Activated naive CD4-positive, alpha-beta T cell treated with anti-CD3 and anti-CD28 coated beads, Interleukin-2, amount 50 U/mL, for 24 hours (primary cell): ENCODE data around the gene IFNGR2.
"Not testable (repeated sequence)": the region's sequence is repeated elsewhere in the genome, so short reads cannot be mapped to it uniquely, and the experiment has no call there.

Experiments used
- H3K27ac Mint-ChIP-seq: one replicate; pipeline ENCODE4 v1.8.0; 2021; ENCODE audit warnings: mild to moderate bottlenecking, mixed read lengths
- H3K27me3 Mint-ChIP-seq: one replicate; pipeline ENCODE4 v1.8.0; 2021; ENCODE audit warnings: mixed read lengths
- H3K36me3 Mint-ChIP-seq: one replicate; pipeline ENCODE4 v1.8.0; 2021; ENCODE audit warnings: mixed read lengths
- H3K4me1 Mint-ChIP-seq: one replicate; pipeline ENCODE4 v1.8.0; 2021; ENCODE audit warnings: mixed read lengths
- H3K4me3 Mint-ChIP-seq: one replicate; pipeline ENCODE4 v1.8.0; 2021; ENCODE audit warnings: mild to moderate bottlenecking, mixed read lengths
- H3K9me3 Mint-ChIP-seq: one replicate; pipeline ENCODE4 v1.8.0; 2021; ENCODE audit warnings: mixed read lengths

Gene IFNGR2

DNA sequence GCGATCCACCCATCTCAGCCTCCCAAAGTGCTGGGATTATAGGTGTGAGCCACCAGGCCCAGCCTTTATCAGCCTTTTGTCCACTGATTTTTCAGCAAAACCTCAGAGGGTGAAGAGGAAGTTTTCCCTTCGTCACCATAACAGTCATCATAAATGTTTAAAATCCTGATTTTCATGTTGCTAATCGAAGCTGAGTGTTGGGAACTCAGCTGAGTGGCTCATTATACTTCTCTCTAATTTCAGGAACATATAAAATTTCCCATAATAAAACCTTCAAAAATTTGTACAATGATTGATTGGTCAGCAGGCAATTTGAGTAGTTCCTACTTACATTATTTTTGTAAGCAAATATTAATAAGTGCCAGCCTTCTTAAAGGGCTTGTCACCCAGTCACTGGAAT is 31.8 kb upstream of the IFNGR2 start:
- Mint-ChIP-seq H3K4me3 (no peak overlapping the region), H3K36me3 (peaks cover 5% of the 10 kb centered on the region), H3K9me3 (peaks cover 5% of the 10 kb centered on the region), H3K27me3 (no peaks in the 10 kb centered on the region), H3K27ac (no peak overlapping the region), H3K4me1 (peaks cover 13% of the 10 kb centered on the region)

DNA sequence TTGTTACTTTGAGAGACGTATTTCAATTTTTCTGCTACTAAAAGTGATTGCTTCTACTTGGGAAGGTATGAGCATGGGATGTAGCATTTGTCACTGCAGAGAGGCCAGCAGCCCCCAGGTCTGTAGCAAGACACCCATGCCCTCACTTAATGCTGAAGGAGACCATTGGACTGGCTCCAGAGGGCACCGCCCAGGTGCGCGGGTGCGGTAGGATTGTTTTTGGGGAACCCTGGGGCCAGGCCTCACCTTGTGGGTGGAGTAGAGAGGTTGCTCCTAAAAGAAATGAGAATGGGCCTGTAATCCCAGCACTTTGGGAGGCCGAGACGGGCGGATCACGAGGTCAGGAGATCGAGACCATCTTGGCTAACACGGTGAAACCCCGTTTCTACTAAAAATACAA is 30.6 kb upstream of the IFNGR2 start:
- no peak overlapping the region for H3K4me3 Mint-ChIP-seq
- H3K36me3 Mint-ChIP-seq = peaks cover under 1% of the 10 kb centered on the region
- no peaks in the 10 kb centered on the region for H3K27me3 Mint-ChIP-seq
- no peak overlapping the region for H3K27ac Mint-ChIP-seq
- peaks cover under 1% of the 10 kb centered on the region for H3K9me3 Mint-ChIP-seq
- peaks cover 18% of the 10 kb centered on the region for H3K4me1 Mint-ChIP-seq

DNA sequence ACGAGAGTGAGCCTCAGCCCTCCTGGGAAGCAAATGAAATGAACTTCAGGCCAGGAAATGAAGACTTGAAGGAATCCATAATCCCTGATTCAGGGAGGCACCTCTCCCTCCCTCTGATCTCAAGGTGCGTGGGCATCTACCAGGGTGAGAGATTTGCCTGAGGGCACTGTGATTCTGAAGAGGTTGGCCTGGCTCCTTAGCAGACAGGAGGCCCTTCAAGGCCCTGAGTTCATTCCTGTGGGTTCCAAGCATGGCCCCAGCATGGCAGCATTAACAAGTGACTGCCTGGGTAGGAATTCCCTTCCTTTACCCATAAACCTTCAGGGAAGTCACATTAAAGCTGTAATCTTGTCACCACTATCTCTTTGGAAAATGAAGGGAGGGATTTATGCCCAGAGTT is 29.8 kb upstream of the IFNGR2 start:
- no peaks in the 10 kb centered on the region for H3K27me3 Mint-ChIP-seq

DNA sequence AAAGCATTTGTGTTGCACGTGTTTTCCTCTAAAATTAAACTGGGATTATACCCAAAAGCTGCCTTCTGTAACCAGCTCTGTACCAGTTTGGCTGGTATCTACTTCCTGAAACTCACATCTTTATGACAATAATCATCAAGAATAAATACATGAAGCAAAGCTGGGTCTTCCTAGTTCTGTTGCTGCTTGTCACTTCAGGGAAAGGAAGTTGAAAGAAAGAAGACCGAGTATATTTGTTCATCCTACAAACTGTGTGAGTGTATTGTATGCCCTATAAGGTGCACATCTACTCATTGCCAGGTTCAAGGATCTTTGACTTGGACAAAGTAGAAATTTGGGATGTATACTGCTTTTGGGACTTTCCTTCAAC is 29.1 kb upstream of the IFNGR2 start:
- H3K4me3 Mint-ChIP-seq = no peak overlapping the region

More for the DNA sequence above, 29.8 kb upstream of the IFNGR2 start:
- no peaks in the 10 kb centered on the region for H3K36me3 Mint-ChIP-seq
- H3K4me3 Mint-ChIP-seq = no peak overlapping the region
- H3K4me1 Mint-ChIP-seq = peaks cover 18% of the 10 kb centered on the region
- H3K27ac Mint-ChIP-seq = peak overlapping the region; percentile 35
- H3K9me3 Mint-ChIP-seq = no peaks in the 10 kb centered on the region

DNA sequence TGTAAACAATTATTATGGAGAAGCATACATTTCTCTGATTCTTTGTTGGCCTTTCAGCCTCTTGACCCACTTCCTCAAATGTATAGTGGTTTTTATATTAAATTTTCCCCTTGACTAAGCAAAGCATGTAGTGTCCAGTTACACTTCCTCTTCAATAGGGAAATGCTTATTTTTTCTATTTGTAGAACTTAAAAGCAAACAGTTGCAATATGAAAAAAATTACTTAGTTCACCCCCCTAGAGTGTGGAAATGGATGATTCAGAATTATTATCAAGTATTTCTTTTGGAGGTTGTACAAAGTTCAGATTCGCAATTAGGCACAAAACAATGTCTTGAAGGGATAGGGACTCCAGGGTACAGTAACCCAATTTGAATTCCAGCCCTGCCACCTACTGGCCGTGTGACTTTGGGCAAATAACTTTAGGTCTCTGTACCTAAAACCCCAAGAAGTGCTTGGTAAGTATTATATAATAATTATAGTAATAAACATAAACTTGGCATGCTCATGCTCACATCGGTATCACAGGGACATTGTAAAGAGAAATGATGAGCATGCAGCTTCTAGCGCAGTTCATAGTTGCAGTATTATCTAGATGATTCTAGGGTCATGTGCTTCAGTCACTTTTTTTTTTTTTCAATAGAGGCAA is 28.6 kb upstream of the IFNGR2 start:
- H3K27ac Mint-ChIP-seq = no peak overlapping the region
- H3K4me3 Mint-ChIP-seq = no peak overlapping the region
- no peaks in the 10 kb centered on the region for H3K27me3 Mint-ChIP-seq
- H3K9me3 Mint-ChIP-seq = no peaks in the 10 kb centered on the region
- no peaks in the 10 kb centered on the region for H3K36me3 Mint-ChIP-seq
- peaks cover 25% of the 10 kb centered on the region for H3K4me1 Mint-ChIP-seq

More for the DNA sequence above, 29.1 kb upstream of the IFNGR2 start:
- H3K27ac Mint-ChIP-seq = no peak overlapping the region
- no peaks in the 10 kb centered on the region for H3K9me3 Mint-ChIP-seq
- H3K36me3 Mint-ChIP-seq = no peaks in the 10 kb centered on the region
- H3K27me3 Mint-ChIP-seq = no peaks in the 10 kb centered on the region
- peaks cover 21% of the 10 kb centered on the region for H3K4me1 Mint-ChIP-seq

DNA sequence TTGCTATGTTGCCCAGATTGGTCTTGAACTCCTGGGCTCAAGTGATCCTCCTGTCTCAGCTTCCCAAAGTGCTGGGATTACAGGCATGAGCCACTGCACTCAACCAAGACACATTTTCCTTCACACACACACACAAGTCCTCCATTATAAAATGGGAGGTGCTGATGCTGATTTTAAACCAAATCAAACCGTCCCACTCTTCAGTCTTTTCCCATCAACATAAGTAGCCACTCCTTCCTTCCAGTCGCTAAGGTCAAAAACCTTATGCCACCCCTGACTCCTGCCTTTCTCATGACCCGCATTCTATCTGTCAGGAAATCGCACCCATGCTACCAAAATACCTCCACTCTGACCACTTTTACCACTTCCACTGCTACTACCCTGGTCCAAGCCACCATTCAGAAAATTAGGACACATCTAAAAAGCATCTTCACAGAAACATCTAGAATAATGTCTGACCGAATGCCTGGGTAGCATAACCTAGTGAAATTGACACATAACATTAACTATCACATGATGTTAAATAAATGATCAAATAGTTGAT is 28.0 kb upstream of the IFNGR2 start:
- H3K9me3 Mint-ChIP-seq = no peaks in the 10 kb centered on the region
- H3K27ac Mint-ChIP-seq = no peak overlapping the region
- peaks cover 31% of the 10 kb centered on the region for H3K4me1 Mint-ChIP-seq
- H3K4me3 Mint-ChIP-seq = no peak overlapping the region
- no peaks in the 10 kb centered on the region for H3K36me3 Mint-ChIP-seq
- H3K27me3 Mint-ChIP-seq = no peaks in the 10 kb centered on the region

DNA sequence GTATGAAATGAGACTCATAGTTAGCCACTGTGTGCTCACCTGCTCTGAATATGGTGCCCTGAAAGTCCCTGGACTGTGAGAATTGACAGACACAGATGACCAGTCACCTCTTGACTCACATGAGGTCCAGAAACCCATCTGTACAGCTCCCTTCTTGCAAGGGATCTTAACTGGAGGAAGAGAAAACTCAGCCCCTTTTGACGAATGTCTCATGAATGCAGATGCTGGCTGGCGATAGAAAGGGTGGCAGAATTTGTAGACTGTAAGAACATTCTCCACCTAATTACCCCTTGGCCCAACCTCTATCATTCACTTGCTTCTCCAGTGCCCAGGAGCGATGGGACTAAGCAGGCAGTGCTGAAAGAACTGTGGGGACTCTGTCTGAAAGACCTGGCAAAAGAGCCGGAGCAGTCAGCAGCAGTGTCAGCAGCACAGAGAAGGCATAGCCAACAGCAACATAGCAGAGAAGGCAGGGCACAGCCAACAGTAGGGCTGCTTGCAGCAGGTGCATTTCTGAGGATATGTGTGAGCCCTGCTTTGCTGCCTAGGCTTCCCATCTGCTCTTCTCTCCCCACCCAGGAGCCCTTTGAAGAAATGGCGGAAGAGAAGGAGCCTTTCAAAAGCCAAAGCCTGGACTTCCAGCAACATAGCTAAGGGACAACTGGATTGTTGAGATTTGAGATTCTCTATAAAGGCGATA is 25.8 kb upstream of the IFNGR2 start:
- no peak overlapping the region for H3K4me3 Mint-ChIP-seq
- no peaks in the 10 kb centered on the region for H3K9me3 Mint-ChIP-seq
- H3K27ac Mint-ChIP-seq = peak overlapping the region; percentile 60
- H3K4me1 Mint-ChIP-seq = peaks cover 53% of the 10 kb centered on the region
- H3K27me3 Mint-ChIP-seq = no peaks in the 10 kb centered on the region
- H3K36me3 Mint-ChIP-seq = no peaks in the 10 kb centered on the region

DNA sequence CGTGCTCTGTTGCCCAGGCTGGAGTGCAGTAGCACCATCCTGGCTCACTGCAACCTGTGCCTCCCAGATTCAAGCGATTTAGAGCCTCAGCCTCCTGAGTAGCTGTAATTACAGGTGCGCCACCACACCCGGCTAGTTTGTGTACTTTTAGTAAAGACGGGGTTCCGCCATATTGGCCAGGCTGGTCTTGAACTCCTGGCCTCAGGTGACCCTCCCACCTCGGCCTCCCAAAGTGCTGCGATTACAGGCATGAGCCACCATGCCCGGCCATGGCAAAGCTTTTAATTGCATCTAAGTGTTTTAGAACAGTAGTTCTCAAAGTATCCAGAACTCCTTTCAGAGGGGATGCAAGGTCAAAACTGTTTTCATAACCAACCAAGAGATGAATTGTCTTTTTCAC is 25.1 kb upstream of the IFNGR2 start:
- H3K27ac Mint-ChIP-seq = no peak overlapping the region
- H3K27me3 Mint-ChIP-seq = no peaks in the 10 kb centered on the region
- H3K36me3 Mint-ChIP-seq = no peaks in the 10 kb centered on the region
- no peak overlapping the region for H3K4me3 Mint-ChIP-seq
- peaks cover 60% of the 10 kb centered on the region for H3K4me1 Mint-ChIP-seq
- H3K9me3 Mint-ChIP-seq = no peaks in the 10 kb centered on the region

DNA sequence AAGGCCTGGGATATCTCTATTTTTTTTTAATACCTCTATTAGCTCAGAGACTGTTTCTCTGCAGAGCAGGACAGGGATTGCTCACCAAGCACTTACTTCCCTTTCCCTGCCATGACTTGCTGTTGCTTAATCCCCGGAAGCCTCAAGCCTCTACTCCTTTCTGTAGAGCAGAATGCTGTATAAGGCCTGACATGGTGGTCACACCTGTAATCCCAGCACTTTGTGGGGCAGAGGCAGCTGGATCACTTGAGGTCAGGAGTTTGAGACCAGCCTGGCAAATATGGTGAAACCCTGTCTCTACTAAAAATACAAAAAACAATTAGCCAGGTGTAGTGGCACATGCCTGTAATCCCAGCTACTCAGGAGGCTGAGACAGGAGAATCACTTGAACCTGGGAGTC is 23.3 kb upstream of the IFNGR2 start:
- Mint-ChIP-seq H3K4me1 (peaks cover 71% of the 10 kb centered on the region), H3K27ac (peak overlapping the region; percentile 98), H3K4me3 (peak overlapping the region; percentile 84)
- H3K36me3 Mint-ChIP-seq, H3K27me3 Mint-ChIP-seq, H3K9me3 Mint-ChIP-seq: not testable (repeated sequence)

DNA sequence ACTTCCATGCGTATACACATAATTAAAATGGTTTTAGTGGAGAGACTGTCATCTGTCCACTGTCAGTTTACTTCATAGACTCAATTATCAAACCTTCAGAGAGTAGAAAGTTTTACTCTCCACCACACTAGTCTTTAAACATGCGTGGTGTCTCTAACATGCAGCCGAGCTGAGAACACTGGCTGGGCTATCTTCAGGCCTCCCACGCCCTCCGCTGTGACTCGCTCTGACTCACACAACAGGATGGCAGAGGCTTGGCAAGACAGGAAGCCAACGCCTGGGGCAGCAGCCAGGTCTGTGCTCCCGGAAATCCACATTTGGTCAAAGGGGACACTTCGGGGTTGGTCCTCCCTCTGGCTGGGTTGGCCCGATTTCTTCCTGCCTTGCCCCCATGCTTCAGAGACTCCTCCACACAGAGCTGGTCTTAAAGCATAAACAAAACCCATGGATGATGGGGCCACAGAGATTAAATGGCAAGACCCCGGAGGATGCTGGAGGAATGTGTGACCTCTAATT is 22.7 kb upstream of the IFNGR2 start:
- no peaks in the 10 kb centered on the region for H3K36me3 Mint-ChIP-seq
- no peaks in the 10 kb centered on the region for H3K27me3 Mint-ChIP-seq
- no peaks in the 10 kb centered on the region for H3K9me3 Mint-ChIP-seq
- H3K4me3 Mint-ChIP-seq = peak overlapping the region; percentile 84
- peaks cover 71% of the 10 kb centered on the region for H3K4me1 Mint-ChIP-seq
- peak overlapping the region; percentile 98 for H3K27ac Mint-ChIP-seq

DNA sequence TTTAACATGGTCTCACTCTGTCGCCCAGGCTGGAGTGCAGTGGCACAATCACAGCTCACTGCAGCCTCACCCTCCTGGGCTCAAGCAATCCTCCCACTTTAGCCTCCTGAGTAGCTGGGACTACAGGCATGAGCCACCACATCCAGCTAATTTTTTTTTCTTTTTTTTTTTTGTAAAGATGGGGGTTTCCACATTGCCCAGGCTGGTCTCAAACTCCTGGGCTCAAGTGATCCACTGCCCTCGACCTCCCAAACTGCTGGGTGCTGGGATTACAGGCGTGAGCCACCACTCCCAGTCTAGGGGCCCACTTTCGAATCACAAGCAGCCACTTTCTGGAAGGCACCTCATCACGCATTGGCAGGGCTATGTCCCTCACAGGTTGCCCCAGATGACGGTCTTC is 21.8 kb upstream of the IFNGR2 start:
- not testable (repeated sequence) for H3K36me3 Mint-ChIP-seq, H3K27me3 Mint-ChIP-seq, H3K9me3 Mint-ChIP-seq
- Mint-ChIP-seq H3K4me3 (peak overlapping the region; percentile 84), H3K27ac (peak overlapping the region; percentile 98), H3K4me1 (peaks cover 73% of the 10 kb centered on the region)

DNA sequence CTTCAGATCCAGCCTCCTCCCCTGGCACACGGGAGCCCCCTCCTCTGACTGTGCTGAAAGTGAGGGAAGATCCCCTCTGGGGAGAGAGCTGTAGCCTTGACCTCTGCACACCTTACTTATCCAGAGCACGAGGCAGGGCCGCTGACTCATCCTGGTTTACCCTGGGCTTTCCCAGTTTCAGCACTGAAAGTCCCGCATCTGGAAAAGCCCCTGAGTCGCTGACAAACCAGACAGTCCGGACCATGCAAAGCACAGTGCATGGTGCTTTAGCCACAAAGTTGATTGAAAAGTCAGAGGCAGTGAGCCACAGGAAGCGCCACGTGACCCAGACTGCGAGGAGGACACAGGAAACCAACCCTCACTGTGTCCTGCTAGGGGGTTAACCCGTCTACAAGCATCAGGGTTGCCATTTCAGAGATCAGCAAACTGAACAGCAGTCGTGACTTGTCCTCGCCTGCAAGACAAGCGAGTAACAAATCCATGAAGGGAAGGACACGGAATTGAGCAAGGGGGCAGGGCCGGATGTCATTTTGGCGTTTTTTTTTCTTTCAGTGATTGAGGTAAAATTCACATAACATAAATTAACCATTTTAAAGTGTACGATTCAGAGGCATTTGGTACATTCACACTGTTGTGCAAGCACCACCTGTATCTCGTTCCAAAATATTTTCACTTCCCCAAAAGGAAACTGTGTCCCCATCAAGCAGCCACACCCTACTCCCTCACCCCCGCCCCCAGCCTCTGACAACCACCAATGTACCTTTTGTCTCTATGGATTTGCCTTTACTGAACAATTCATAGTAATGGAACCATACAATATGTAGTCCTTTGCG is 19.9 kb upstream of the IFNGR2 start:
- Mint-ChIP-seq H3K4me3 (peak overlapping the region; percentile 83), H3K9me3 (no peaks in the 10 kb centered on the region), H3K27ac (peak overlapping the region; percentile 94), H3K36me3 (no peaks in the 10 kb centered on the region), H3K4me1 (peaks cover 68% of the 10 kb centered on the region), H3K27me3 (no peaks in the 10 kb centered on the region)

DNA sequence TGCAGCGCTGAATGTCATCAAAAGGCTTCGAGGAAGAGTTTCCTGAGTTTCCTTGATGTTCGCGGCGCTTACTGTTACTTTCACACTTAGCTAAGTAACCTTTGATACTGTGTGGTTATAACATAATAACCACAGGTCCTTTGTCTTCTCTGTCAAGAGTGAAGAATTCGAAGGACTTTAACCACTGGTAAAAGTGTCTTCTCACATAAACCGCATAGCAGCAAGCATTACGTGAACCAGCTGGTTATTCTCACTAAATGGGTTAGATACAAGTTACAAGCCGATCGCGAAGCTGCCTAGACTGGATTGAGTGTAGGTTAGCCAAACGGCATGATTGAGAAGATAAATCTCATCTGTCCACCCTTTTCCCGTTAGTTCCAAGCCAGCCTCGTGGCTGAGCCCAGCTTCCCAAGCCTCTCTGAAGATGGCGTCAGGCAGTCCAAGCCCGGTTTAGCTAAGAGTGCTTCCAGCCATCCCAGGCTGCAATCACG is 18.3 kb upstream of the IFNGR2 start:
- Mint-ChIP-seq H3K27ac (peak overlapping the region; percentile 70), H3K4me3 (peak overlapping the region; percentile 79), H3K27me3 (no peaks in the 10 kb centered on the region), H3K4me1 (peaks cover 58% of the 10 kb centered on the region), H3K36me3 (no peaks in the 10 kb centered on the region), H3K9me3 (no peaks in the 10 kb centered on the region)

DNA sequence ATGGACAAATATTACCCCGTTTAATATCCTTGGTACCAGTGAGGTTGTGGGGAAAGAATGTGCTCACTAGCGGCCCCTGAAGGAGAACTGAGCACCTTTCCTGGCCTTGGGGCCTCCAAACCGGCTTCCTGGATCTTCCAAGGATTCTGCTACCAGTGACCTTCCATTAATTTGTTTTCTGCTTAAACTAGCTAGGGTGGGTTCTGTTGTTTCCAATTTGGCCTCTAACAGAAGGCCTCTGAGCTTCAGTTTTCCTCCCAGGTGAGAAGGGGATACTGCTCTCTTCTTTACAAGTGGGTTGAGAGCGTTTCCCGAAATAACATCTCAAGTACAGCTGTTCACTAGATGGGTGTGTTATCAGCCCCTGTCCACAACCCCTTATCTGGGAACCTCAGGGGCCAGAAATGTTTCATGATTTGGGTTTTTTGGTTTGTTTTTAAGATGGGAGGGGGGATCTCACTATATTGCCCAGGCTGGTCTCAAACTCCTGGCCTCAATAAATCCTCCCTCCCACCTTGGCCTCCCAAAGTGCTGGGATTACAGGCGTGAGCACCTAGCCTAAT is 16.9 kb upstream of the IFNGR2 start:
- H3K4me1 Mint-ChIP-seq = peaks cover 44% of the 10 kb centered on the region

DNA sequence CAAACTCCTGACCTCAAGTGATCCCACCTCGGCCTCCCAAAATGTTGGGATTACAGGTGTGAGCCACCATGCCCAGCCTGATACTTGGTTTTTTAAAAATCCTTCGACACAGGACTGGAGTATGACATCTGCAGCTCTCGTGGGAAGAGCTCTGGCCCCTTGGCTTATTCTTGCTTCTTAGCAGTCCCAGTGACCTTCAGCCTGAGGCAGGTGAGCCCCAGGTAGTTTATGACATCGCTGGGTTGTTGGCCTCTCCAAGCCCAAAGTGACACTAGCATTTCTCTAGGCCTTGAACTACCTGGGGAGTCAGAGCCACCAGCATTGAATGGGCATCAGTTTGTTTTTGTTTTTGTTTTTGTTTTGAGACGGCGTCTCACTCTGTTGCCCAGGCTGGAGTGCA is 15.9 kb upstream of the IFNGR2 start:
- Mint-ChIP-seq H3K36me3 (no peaks in the 10 kb centered on the region), H3K9me3 (no peaks in the 10 kb centered on the region), H3K4me3 (no peak overlapping the region), H3K4me1 (peaks cover 34% of the 10 kb centered on the region), H3K27ac (no peak overlapping the region), H3K27me3 (no peaks in the 10 kb centered on the region)

More for the DNA sequence above, 16.9 kb upstream of the IFNGR2 start:
- Mint-ChIP-seq H3K27me3 (no peaks in the 10 kb centered on the region), H3K4me3 (no peak overlapping the region), H3K36me3 (no peaks in the 10 kb centered on the region), H3K9me3 (no peaks in the 10 kb centered on the region), H3K27ac (no peak overlapping the region)
